Bone marrow (tissue), 2 donors: ENCODE data around the gene MGAT4B.
A peak's percentile ranks its signal among the peaks of the same experiment; 100 is the strongest.

Experiments used
- DNase-seq, 2 donors: peaks; one replicate each; lab custom pipeline; 2025; lab: John Stamatoyannopoulos, UW

Gene MGAT4B

GRCh38 chr5:179805529-179806249 is 977 bp downstream of the MGAT4B start:
- peak in 1 of 2 donors; percentile 31 for DNase-seq

- no peak for DNase-seq
These were observed 1.6 kb downstream of the MGAT4B start for GRCh38 chr5:179805070-179805528.

- no peak for DNase-seq
These were observed 2.1 kb downstream of the MGAT4B start for GRCh38 chr5:179804555-179804947.

- DNase-seq = peak; percentile 27 to 51
These were observed 2.8 kb downstream of the MGAT4B start for GRCh38 chr5:179803651-179804554.

GRCh38 chr5:179802950-179803562 is 3.6 kb downstream of the MGAT4B start:
- DNase-seq = no peak

- no peak for DNase-seq
These were observed 4.3 kb downstream of the MGAT4B start for GRCh38 chr5:179802207-179802883.

- peak in 1 of 2 donors; percentile 33 for DNase-seq
These were observed 5.1 kb downstream of the MGAT4B start for GRCh38 chr5:179801304-179802206.

- no peak for DNase-seq
These were observed 5.9 kb downstream of the MGAT4B start for GRCh38 chr5:179800696-179801201.

GRCh38 chr5:179800071-179800695 is 6.5 kb downstream of the MGAT4B start:
- DNase-seq = no peak

GRCh38 chr5:179799644-179799973 is 7.1 kb downstream of the MGAT4B start:
- no peak for DNase-seq

- DNase-seq = no peak
These were observed 7.7 kb downstream of the MGAT4B start for GRCh38 chr5:179798771-179799643.

GRCh38 chr5:179798144-179798770 is 8.4 kb downstream of the MGAT4B start:
- no peak for DNase-seq

- DNase-seq = no peak
These were observed 8.9 kb downstream of the MGAT4B start for GRCh38 chr5:179797741-179798140.

GRCh38 chr5:179796877-179797608 is 9.6 kb downstream of the MGAT4B start:
- DNase-seq = no peak

GRCh38 chr5:179795863-179796833 is 10.5 kb downstream of the MGAT4B start:
- DNase-seq = peak; percentile 27 to 64

- no peak for DNase-seq
These were observed 11.4 kb downstream of the MGAT4B start for GRCh38 chr5:179795049-179795862.
